ENCODE measurements around the gene ERC1. TPM values are rescaled to one million over a fixed set of nuclear protein-coding genes. Genes with fewer than 3 reads are reported as not detected.

Gene ERC1
- total RNA-seq, 4 donors from 2014 or later, result 58.0 to 83.2 (median 73.5) TPM

DNA sequence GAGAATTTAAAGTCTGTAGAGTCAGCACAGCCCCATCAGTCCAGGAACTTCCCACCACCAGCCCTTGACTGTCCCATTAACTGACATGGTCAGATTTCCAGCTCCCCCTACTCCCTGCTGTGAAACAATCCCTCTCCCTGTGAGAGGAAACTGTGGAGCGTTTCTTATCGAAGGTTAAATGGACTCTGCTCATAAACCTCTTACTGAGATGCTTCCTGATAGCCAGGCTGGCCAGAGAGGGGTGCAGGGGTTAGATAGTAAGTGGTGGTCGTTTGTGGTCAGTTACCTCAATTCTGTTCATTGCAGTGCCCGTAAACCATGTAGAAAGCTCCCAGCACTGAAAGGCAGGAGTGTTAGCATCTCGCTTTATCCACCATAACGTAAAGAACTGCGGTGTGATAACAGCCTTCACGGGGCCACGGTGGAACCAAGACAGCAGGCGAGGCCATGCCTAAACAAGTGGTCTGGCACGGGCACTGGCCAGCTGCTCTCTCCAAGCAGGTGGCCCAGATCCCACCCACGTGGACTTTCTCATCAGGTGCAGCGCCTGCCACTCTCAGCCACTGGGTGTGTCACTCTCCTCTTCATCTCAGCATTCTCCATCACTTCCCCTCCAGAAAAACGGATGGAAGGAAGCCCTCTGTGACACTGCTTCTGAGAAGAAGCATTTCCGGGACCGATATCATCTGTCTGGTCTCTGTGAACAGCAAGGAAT is 501.1 kb downstream of the ERC1 start:
- 66 to 76% methylated on average over 16 of the region's 16 CpGs for WGBS, 2 donors
- no peak for TF ChIP-seq POLR2A (IDR thresholded peaks at IDR 0.05)
- TF ChIP-seq EP300 (IDR thresholded peaks at IDR 0.05), result no peak
- TF ChIP-seq, protein P1, sequence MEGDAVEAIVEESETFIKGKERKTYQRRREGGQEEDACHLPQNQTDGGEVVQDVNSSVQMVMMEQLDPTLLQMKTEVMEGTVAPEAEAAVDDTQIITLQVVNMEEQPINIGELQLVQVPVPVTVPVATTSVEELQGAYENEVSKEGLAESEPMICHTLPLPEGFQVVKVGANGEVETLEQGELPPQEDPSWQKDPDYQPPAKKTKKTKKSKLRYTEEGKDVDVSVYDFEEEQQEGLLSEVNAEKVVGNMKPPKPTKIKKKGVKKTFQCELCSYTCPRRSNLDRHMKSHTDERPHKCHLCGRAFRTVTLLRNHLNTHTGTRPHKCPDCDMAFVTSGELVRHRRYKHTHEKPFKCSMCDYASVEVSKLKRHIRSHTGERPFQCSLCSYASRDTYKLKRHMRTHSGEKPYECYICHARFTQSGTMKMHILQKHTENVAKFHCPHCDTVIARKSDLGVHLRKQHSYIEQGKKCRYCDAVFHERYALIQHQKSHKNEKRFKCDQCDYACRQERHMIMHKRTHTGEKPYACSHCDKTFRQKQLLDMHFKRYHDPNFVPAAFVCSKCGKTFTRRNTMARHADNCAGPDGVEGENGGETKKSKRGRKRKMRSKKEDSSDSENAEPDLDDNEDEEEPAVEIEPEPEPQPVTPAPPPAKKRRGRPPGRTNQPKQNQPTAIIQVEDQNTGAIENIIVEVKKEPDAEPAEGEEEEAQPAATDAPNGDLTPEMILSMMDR (IDR thresholded peaks at IDR 0.05), result no peak
- no peaks in the 10 kb centered on the region for H3K27me3 ChIP-seq
- no peak overlapping the region for H3K27ac ChIP-seq
- no peak for DNase-seq (ENCODE audit: low spot score in 2 of 2)
- no peak overlapping the region for H3K4me3 ChIP-seq
- H3K4me1 ChIP-seq, result peaks cover 0 to 15% (median 2%) of the 10 kb centered on the region in 4 donors
- no peaks in the 10 kb centered on the region for H3K9me3 ChIP-seq
- peaks cover 0 to 51% (median 0%) of the 10 kb centered on the region in 3 donors for H3K36me3 ChIP-seq

DNA sequence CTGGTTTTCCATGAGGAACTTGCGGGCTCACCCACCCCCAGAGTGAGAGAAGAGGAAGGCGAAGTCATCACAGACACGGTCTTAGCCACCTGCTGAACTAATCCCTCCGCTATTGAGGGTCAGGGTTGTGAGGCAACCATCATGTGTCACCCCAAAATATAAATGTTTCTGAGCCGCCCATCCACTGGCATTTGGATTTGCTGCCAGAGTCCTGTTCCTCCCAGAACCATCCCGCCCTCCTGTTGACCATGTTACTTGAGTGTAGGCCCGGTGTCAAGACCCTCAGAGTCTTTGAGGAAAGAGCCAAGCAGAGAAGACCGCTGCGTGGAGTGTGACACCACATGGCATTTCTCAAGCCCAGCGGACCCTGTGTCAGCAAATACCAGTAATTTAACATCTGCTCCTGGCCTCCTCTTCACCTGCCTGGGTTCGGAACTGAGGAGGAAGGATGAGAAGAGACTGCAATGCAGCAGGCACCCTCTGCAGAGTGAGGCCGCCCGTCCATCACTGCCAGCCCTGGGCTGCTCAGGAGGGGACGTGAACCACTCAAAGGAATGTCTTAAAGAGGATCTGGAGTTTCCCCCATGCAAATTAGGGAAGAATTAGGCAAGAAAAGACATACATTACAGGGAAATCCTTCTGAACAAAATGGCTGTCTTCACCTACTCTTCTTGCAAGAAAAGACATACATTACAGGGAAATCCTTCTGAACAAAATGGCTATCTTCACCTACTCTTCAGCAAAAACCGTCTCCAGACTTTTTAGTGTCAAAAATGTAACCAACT is 502.9 kb downstream of the ERC1 start:
- TF ChIP-seq, protein P1 (IDR thresholded peaks at IDR 0.05), result no peak
- TF ChIP-seq POLR2A (IDR thresholded peaks at IDR 0.05), result no peak
- no peak for TF ChIP-seq EP300 (IDR thresholded peaks at IDR 0.05)
- Histone ChIP-seq H3K27ac (no peak overlapping the region), H3K4me3 (no peak overlapping the region), H3K27me3 (no peaks in the 10 kb centered on the region), H3K36me3 (peaks cover 0 to 51% (median 0%) of the 10 kb centered on the region in 3 donors), H3K4me1 (peaks cover 0 to 18% (median 2%) of the 10 kb centered on the region in 4 donors), H3K9me3 (no peaks in the 10 kb centered on the region)
- 96% methylated on average over 15 of the region's 15 CpGs for WGBS, 2 donors
- DNase-seq (ENCODE audit: low spot score in 2 of 2), result no peak

DNA sequence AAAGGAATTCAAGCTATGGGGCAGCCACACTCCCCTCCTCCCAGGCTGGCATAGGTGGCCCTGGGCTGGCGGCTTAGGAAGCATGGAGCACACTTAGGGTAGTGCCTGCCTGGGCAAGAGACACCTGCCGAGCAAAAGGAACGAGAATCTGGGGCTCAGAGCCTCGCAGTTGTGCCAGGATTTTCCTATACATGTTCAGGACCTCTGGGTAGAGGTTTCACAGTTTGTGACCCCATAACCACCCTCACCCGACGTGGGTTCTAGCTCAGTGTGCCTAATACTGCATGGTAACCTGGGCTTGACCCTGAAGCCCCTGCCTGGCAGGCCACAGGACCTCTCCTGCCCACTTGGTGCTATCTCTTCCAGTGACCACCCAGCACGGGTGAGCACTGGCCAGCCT is 503.8 kb downstream of the ERC1 start:
- no peak for DNase-seq (ENCODE audit: low spot score in 2 of 2)
- Histone ChIP-seq H3K9me3 (no peaks in the 10 kb centered on the region), H3K27ac (no peak overlapping the region), H3K4me1 (peaks cover 0 to 18% (median 2%) of the 10 kb centered on the region in 4 donors), H3K36me3 (peaks cover 0 to 42% (median 0%) of the 10 kb centered on the region in 3 donors), H3K27me3 (no peaks in the 10 kb centered on the region), H3K4me3 (no peak overlapping the region)
- TF ChIP-seq EP300 (IDR thresholded peaks at IDR 0.05) (no peak), POLR2A (IDR thresholded peaks at IDR 0.05) (no peak)
- TF ChIP-seq, protein P1 (IDR thresholded peaks at IDR 0.05), result no peak
- 87 to 93% methylated on average over 7 of the region's 7 CpGs for WGBS, 2 donors

DNA sequence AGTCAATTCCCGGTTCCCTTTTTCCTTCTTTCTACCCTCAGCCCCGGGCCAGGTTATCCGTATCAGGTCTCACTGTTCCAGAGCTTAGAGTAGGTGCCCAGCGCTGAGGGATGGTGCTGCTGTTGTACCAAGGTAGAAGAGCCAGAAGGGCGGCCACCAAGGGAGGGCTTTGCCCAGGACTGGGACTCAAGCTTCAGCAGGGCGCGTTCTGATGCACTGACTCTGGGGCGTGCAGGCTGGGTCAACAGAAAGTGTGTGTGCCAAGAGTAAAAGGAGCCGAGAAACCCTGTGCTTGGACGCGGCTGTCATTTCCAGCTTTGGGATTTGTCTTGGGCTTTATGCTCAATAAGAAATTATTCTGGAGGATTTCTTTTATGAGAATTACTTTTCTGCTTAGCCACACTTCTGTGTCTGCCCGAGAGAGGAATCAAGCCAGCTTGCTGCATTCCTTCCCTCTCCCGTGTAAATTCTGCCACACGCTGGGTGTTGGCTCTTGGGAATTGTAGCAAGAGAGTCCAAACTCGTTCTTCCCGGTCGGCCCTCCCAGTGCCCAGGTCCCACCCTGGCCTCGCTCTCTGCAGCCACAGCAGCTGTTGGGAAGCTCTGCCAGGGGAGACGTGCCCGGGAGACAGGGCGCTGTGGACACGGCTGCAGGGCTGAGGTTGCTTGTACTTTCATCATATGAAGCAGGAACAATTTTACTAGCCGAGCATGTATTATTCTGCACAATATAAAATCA is 505.3 kb downstream of the ERC1 start:
- WGBS, 2 donors, result 45 to 50% methylated on average over 23 of the region's 23 CpGs
- H3K27ac ChIP-seq, result no peak overlapping the region
- no peaks in the 10 kb centered on the region for H3K9me3 ChIP-seq
- TF ChIP-seq POLR2A (IDR thresholded peaks at IDR 0.05) (no peak), EP300 (IDR thresholded peaks at IDR 0.05) (no peak)
- TF ChIP-seq, protein P1 (IDR thresholded peaks at IDR 0.05), result no peak
- no peak overlapping the region for H3K4me3 ChIP-seq
- H3K27me3 ChIP-seq, result no peaks in the 10 kb centered on the region
- peaks cover 0 to 27% (median 0%) of the 10 kb centered on the region in 3 donors for H3K36me3 ChIP-seq
- peaks cover 0 to 18% (median 2%) of the 10 kb centered on the region in 4 donors for H3K4me1 ChIP-seq
- no peak for DNase-seq (ENCODE audit: low spot score in 2 of 2)

Data from tibial nerve (tissue), 4 donors.